OCI-LY1 (cell line): Measurements from ENCODE around the gene SPG11.
"Not testable (repeated sequence)": the region's sequence is repeated elsewhere in the genome, so short reads cannot be mapped to it uniquely, and the experiment has no call there.

Experiments
- H2AFZ ChIP-seq: fragments of 200-600 bp; sonication (generic), shearing (Covaris generic); 2 replicates; pipeline ENCODE4 v1.6.0; 2014; ENCODE audit warnings: antibody characterized with exemption, mild to moderate bottlenecking, low read length
- H3F3A ChIP-seq: fragments of 200-600 bp; sonication (generic), shearing (Covaris generic); 2 replicates; pipeline ENCODE4 v1.6.0; 2014; ENCODE audit warnings: mild to moderate bottlenecking, antibody characterized with exemption, low read length, moderate library complexity; ENCODE audit not compliant: insufficient read depth
- H3K27ac ChIP-seq: fragments of 200-600 bp; sonication (generic); 2 replicates; pipeline ENCODE4 v1.5.1; 2014; ENCODE audit warnings: low read length, mixed run types, mild to moderate bottlenecking, low read depth; ENCODE audit not compliant: poor library complexity, severe bottlenecking
- H3K27me3 ChIP-seq: fragments of 200-600 bp; sonication (generic); 2 replicates; pipeline ENCODE4 v1.6.0; 2014; ENCODE audit warnings: antibody characterized with exemption, mild to moderate bottlenecking, low read length, moderate library complexity; ENCODE audit not compliant: insufficient read depth
- H3K36me3 ChIP-seq: fragments of 200-600 bp; sonication (generic); 2 replicates; pipeline ENCODE4 v1.6.1; 2014; ENCODE audit warnings: mild to moderate bottlenecking, antibody characterized with exemption, low read length, moderate library complexity, mixed read lengths; ENCODE audit not compliant: insufficient read depth
- H3K4me1 ChIP-seq: fragments of 200-600 bp; sonication (generic); 2 replicates; pipeline ENCODE4 v1.5.1; 2014; ENCODE audit warnings: mild to moderate bottlenecking, low read length, moderate library complexity; ENCODE audit not compliant: insufficient read depth, severe bottlenecking
- H3K4me2 ChIP-seq: fragments of 200-600 bp; sonication (generic), shearing (Covaris generic); 2 replicates; pipeline ENCODE4 v1.6.1; 2014; ENCODE audit warnings: low read length
- H3K4me3 ChIP-seq: fragments of 200-600 bp; sonication (generic); 2 replicates; pipeline ENCODE4 v1.5.1; 2014; ENCODE audit warnings: low read length, low read depth, mild to moderate bottlenecking, mixed read lengths; ENCODE audit not compliant: poor library complexity, severe bottlenecking
- H3K79me2 ChIP-seq: fragments of 200-600 bp; shearing (Covaris generic); 2 replicates; pipeline ENCODE4 v1.6.1; 2016; ENCODE audit warnings: mixed run types, low read length, mixed read lengths; ENCODE audit not compliant: insufficient read depth
- H3K9ac ChIP-seq: fragments of 200-600 bp; sonication (generic), shearing (Covaris generic); 2 replicates; pipeline ENCODE4 v1.6.1; 2014; ENCODE audit warnings: mild to moderate bottlenecking, low read length, mixed read lengths
- H3K9me2 ChIP-seq: fragments of 200-600 bp; sonication (generic), shearing (Covaris generic); 2 replicates; pipeline ENCODE4 v1.6.1; 2014; ENCODE audit warnings: low read depth, mild to moderate bottlenecking, low read length, mixed read lengths
- H3K9me3 ChIP-seq: fragments of 200-600 bp; shearing (Covaris generic); 2 replicates; pipeline ENCODE4 v1.6.1; 2014; ENCODE audit warnings: low read length, mixed read lengths
- H4K20me1 ChIP-seq: fragments of 200-600 bp; sonication (generic), shearing (Covaris generic); 2 replicates; pipeline ENCODE4 v1.6.0; 2016; ENCODE audit warnings: mild to moderate bottlenecking, low read length; ENCODE audit not compliant: insufficient read depth
- EZH2 ChIP-seq: fragments of 200-600 bp; sonication (generic), shearing (Covaris generic); IDR thresholded peaks from 2 replicates; pipeline ENCODE4 v1.8.0; 2017; ENCODE audit warnings: borderline replicate concordance, mixed run types, mild to moderate bottlenecking, antibody characterized with exemption, low read length, moderate library complexity, mixed read lengths
- TF ChIP-seq, protein P1 (sequence below): fragments of 200-600 bp; sonication (generic), shearing (Covaris generic); IDR thresholded peaks from 2 replicates; pipeline ENCODE4 v1.5.1; 2017; ENCODE audit warnings: mild to moderate bottlenecking, antibody characterized with exemption, low read length, moderate library complexity, mixed read lengths

Gene SPG11

DNA sequence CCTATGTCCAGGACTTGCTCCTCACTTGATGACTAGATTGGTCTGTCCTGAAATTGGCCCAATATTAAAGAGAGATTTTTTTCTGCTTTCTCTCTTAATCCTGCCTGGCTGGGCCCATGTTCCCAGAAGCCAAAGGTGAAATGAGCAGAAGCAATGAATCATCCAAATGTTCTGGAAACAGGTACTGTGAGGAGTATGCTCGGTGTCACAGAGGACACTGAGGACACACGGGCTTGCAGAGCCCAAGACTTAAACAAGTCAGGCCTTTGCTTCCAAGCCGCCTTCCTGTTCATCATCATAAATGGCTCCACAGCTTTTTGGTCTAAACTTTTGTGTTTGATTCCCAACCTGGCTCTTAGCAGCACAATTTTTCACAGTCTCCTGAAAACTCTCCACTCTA is 95.1 kb downstream of the SPG11 start:
- Histone ChIP-seq H3K9me3 (no peaks in the 10 kb centered on the region), H3K4me2 (no peak overlapping the region), H3K27me3 (no peaks in the 10 kb centered on the region), H3K36me3 (peaks cover 63% of the 10 kb centered on the region), H2AFZ (no peak overlapping the region), H3K9ac (no peak overlapping the region), H3F3A (no peaks in the 10 kb centered on the region), H3K79me2 (no peaks in the 10 kb centered on the region), H3K4me1 (no peaks in the 10 kb centered on the region), H4K20me1 (no peaks in the 10 kb centered on the region), H3K4me3 (no peak overlapping the region), H3K27ac (no peak overlapping the region), H3K9me2 (no peaks in the 10 kb centered on the region)
- no peak for TF ChIP-seq EZH2
- TF ChIP-seq, protein P1, sequence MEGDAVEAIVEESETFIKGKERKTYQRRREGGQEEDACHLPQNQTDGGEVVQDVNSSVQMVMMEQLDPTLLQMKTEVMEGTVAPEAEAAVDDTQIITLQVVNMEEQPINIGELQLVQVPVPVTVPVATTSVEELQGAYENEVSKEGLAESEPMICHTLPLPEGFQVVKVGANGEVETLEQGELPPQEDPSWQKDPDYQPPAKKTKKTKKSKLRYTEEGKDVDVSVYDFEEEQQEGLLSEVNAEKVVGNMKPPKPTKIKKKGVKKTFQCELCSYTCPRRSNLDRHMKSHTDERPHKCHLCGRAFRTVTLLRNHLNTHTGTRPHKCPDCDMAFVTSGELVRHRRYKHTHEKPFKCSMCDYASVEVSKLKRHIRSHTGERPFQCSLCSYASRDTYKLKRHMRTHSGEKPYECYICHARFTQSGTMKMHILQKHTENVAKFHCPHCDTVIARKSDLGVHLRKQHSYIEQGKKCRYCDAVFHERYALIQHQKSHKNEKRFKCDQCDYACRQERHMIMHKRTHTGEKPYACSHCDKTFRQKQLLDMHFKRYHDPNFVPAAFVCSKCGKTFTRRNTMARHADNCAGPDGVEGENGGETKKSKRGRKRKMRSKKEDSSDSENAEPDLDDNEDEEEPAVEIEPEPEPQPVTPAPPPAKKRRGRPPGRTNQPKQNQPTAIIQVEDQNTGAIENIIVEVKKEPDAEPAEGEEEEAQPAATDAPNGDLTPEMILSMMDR: no peak

DNA sequence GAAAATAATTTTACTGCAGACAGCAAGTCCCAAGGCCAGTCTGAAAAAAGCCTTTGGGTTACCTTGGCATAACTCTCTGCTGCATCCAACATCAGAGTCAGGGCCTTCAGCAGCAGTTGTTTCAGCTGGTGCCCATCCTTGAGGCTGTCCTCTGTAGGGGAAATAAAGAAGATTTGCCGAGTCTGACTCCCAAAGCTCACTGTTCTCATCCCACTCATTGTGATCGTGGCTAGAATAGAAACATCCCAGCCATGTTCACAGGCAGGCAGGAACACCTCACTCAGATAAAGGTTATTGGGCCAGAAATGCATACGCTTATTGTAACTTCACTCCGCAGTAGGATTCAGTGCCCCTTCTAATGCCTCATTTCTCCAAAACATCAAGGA is 97.3 kb downstream of the SPG11 start:
- TF ChIP-seq, protein P1: no peak
- TF ChIP-seq EZH2: no peak
- Histone ChIP-seq H3F3A (0 out of 2 replicates have a peak, but pooled peaks cover 7% of the 10 kb centered on the region), H2AFZ (no peak overlapping the region), H3K27me3 (no peaks in the 10 kb centered on the region), H4K20me1 (no peaks in the 10 kb centered on the region), H3K79me2 (no peaks in the 10 kb centered on the region), H3K9me2 (no peaks in the 10 kb centered on the region), H3K9me3 (no peaks in the 10 kb centered on the region), H3K36me3 (peaks cover 74% of the 10 kb centered on the region), H3K9ac (no peak overlapping the region), H3K4me1 (no peaks in the 10 kb centered on the region), H3K27ac (no peak overlapping the region), H3K4me3 (no peak overlapping the region), H3K4me2 (no peak overlapping the region)

DNA sequence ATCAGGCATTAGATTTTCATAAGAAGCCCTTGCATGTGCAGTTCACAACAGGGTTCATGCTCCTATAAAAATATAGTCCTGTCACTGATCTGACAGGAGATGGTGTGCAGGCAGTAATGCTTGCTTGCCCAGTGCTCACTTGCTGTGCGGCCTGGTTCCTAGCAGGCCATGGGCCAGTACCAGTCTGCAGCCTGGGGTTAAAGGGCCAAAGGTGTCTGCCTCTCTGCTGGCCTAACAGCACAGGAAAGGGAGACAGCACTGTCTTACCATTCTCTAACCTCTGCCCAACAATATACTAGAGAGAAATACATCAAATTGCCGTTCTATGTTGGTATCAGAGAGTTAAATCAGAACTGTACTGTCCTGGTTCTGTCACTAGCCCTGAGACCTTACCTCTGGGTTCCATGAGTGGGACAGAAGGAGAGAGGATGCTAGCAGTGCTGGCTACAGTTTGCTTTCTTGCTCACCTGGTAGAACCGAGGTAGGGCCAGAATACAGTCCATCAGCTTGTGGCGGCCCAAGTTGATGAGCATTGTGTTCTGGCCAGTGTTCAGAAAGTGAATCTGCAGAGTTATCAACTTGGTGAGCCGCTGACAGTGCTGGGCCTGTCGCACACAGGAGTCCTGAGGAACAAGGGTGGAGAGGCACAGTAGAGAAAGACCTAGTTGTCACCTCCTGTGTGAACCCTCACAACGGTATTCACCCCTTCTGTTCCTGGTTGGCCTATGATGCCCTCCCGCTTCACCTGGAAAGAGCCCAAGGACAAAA is 97.9 kb downstream of the SPG11 start:
- H3K27ac ChIP-seq: no peak overlapping the region
- H3K79me2 ChIP-seq: no peaks in the 10 kb centered on the region
- no peak overlapping the region for H3K4me2 ChIP-seq
- no peaks in the 10 kb centered on the region for H3K4me1 ChIP-seq
- H3K9ac ChIP-seq: no peak overlapping the region
- H2AFZ ChIP-seq: no peak overlapping the region
- TF ChIP-seq, protein P1: no peak
- no peak for TF ChIP-seq EZH2
- 0 out of 2 replicates have a peak, but pooled peaks cover 7% of the 10 kb centered on the region for H3F3A ChIP-seq
- no peaks in the 10 kb centered on the region for H3K9me3 ChIP-seq
- no peaks in the 10 kb centered on the region for H3K9me2 ChIP-seq
- no peaks in the 10 kb centered on the region for H4K20me1 ChIP-seq
- H3K36me3 ChIP-seq: peaks cover 80% of the 10 kb centered on the region
- H3K27me3 ChIP-seq: no peaks in the 10 kb centered on the region
- H3K4me3 ChIP-seq: no peak overlapping the region

DNA sequence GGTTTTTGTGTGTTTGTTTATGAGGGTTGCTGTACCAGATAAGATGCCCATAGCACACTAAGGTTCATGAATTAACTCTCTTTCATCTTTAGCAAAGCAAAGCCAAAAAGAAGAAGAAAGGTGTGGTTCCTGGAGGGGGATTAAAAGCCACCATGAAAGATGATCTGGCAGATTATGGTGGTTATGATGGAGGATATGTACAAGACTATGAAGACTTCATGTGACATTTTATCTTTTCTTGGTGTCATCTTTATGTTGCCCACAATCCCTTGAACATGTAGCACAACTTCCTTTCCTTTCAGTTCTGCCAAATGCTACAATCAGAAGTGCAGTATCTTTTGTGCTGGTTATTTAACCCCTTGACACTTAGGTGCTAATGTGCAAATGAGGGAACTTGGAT is 102.5 kb downstream of the SPG11 start:
- not testable (repeated sequence) for H3K9me3 ChIP-seq, H3K27me3 ChIP-seq, H3K9ac ChIP-seq, H4K20me1 ChIP-seq, H3K4me2 ChIP-seq, H3K79me2 ChIP-seq, H2AFZ ChIP-seq, H3K4me1 ChIP-seq, H3K9me2 ChIP-seq, H3K27ac ChIP-seq, H3K4me3 ChIP-seq
- Histone ChIP-seq H3K36me3 (peaks cover 98% of the 10 kb centered on the region), H3F3A (0 out of 2 replicates have a peak, but pooled peaks cover 11% of the 10 kb centered on the region)
